Colon (tissue), 2 donors: ENCODE results near the gene DYRK1A.

Experiments
- FAIRE-seq: peaks from 2 replicates; lab custom pipeline; 2012; peaks lifted over from hg19 to GRCh38; lab: Jason Lieb, UNC
- donor health status: control.
- donor health status: control.

DYRK1A gene

GRCh38 chr21:37550618-37551330, 184.2 kb downstream of the DYRK1A start:
- FAIRE-seq = no peak

GRCh38 chr21:37551331-37551992, 184.9 kb downstream of the DYRK1A start:
- FAIRE-seq = no peak

GRCh38 chr21:37551993-37552355, 185.4 kb downstream of the DYRK1A start:
- no peak for FAIRE-seq

- no peak for FAIRE-seq
Observed at GRCh38 chr21:37552496-37553029, 186.0 kb downstream of the DYRK1A start.

GRCh38 chr21:37553078-37553481, 186.5 kb downstream of the DYRK1A start:
- FAIRE-seq = no peak

GRCh38 chr21:37554661-37555379, 188.2 kb downstream of the DYRK1A start:
- FAIRE-seq = no peak

GRCh38 chr21:37555672-37556261, 189.2 kb downstream of the DYRK1A start:
- no peak for FAIRE-seq

GRCh38 chr21:37557261-37557950, 190.8 kb downstream of the DYRK1A start:
- no peak for FAIRE-seq

GRCh38 chr21:37558676-37559211, 192.2 kb downstream of the DYRK1A start:
- FAIRE-seq = no peak

GRCh38 chr21:37560385-37560784, 193.8 kb downstream of the DYRK1A start:
- FAIRE-seq = no peak

- no peak for FAIRE-seq
Observed at GRCh38 chr21:37561506-37561905, 194.9 kb downstream of the DYRK1A start.

GRCh38 chr21:37561941-37562919, 195.7 kb downstream of the DYRK1A start:
- no peak for FAIRE-seq

GRCh38 chr21:37562920-37563640, 196.5 kb downstream of the DYRK1A start:
- FAIRE-seq = no peak

GRCh38 chr21:37563641-37564340, 197.2 kb downstream of the DYRK1A start:
- no peak for FAIRE-seq

GRCh38 chr21:37564341-37564923, 197.9 kb downstream of the DYRK1A start:
- FAIRE-seq = no peak

GRCh38 chr21:37564924-37565529, 198.5 kb downstream of the DYRK1A start:
- no peak for FAIRE-seq

- no peak for FAIRE-seq
Observed at GRCh38 chr21:37565530-37566223, 199.1 kb downstream of the DYRK1A start.
